WTC11 (cell line): ENCODE measurements around the gene SSB. TPM values are rescaled to one million over a fixed set of nuclear protein-coding genes. Genes with fewer than 3 reads are reported as not detected.

ENCODE experiments used
- ATAC-seq: fragments of 200-7000 bp; cut with Tn5 transposase; 2 replicates; pipeline ENCODE4 v1.10.0; 2021; ENCODE audit warnings: mild to moderate bottlenecking, moderate library complexity
- CTCF ChIA-PET: fragments of 300-600 bp; sonication (Branson Sonifier 250); formaldehyde crosslinking; loops from one replicate; lab custom pipeline; 2021; ENCODE audit warnings: antibody characterized with exemption; lab: Charles Lee
- POLR2A ChIA-PET: fragments of 350-600 bp; sonication (Branson Sonifier 250); formaldehyde crosslinking; loops from one replicate; lab custom pipeline; 2021; ENCODE audit warnings: antibody characterized with exemption; lab: Charles Lee
- DNase-seq: peaks from one replicate; pipeline ENCODE4 v3.0.0; 2021; ENCODE audit warnings: low spot score
- H3K27ac Mint-ChIP-seq: 2 replicates; pipeline ENCODE4 v1.8.0; 2021; ENCODE audit warnings: mixed read lengths
- H3K27me3 Mint-ChIP-seq: 2 replicates; pipeline ENCODE4 v1.8.0; 2021; ENCODE audit warnings: low read depth, mild to moderate bottlenecking, moderate library complexity, mixed read lengths
- H3K36me3 Mint-ChIP-seq: 2 replicates; pipeline ENCODE4 v1.8.0; 2021; ENCODE audit warnings: mixed read lengths
- H3K4me1 Mint-ChIP-seq: 2 replicates; pipeline ENCODE4 v1.8.0; 2022; ENCODE audit warnings: mixed read lengths
- H3K4me3 Mint-ChIP-seq: 2 replicates; pipeline ENCODE4 v1.8.0; 2021; ENCODE audit warnings: mild to moderate bottlenecking, moderate library complexity, mixed read lengths
- H3K9me3 Mint-ChIP-seq: 2 replicates; pipeline ENCODE4 v1.8.0; 2021; ENCODE audit warnings: mixed read lengths
- ARID4B ChIP-seq: sonication (generic); formaldehyde crosslinking; IDR thresholded peaks from 2 replicates; pipeline ENCODE4 v1.8.0; 2023; ENCODE audit warnings: missing genetic modification reagents, mild to moderate bottlenecking, borderline replicate concordance
- CREM ChIP-seq: sonication (generic); formaldehyde crosslinking; IDR thresholded peaks from 2 replicates; pipeline ENCODE4 v1.8.1; 2022; ENCODE audit warnings: mild to moderate bottlenecking, missing genetic modification reagents, moderate library complexity
- CTCF ChIP-seq: fragments of 200-600 bp; IDR thresholded peaks from 2 replicates; pipeline ENCODE4 v1.8.0; 2022; ENCODE audit warnings: antibody characterized with exemption
- ELF4 ChIP-seq: sonication (generic); formaldehyde crosslinking; IDR thresholded peaks from 2 replicates; pipeline ENCODE4 v1.8.1; 2022; ENCODE audit warnings: low read depth, mild to moderate bottlenecking, moderate library complexity, missing genetic modification reagents
- EMX1 ChIP-seq: fragments of 250-450 bp; sonication (Bioruptor Pico); IDR thresholded peaks from 2 replicates; pipeline ENCODE4 v1.8.0; 2021; ENCODE audit warnings: mild to moderate bottlenecking
- ESRRA ChIP-seq: sonication (generic); formaldehyde crosslinking; IDR thresholded peaks from 2 replicates; pipeline ENCODE4 v1.8.1; 2022; ENCODE audit warnings: mild to moderate bottlenecking, missing genetic modification reagents, borderline replicate concordance
- FOXJ3 ChIP-seq: sonication (generic); formaldehyde crosslinking; IDR thresholded peaks from 2 replicates; pipeline ENCODE4 v1.9.0; 2021; ENCODE audit warnings: missing genetic modification reagents, mild to moderate bottlenecking, borderline replicate concordance
- FOXP1 ChIP-seq: sonication (generic); formaldehyde crosslinking; IDR thresholded peaks from 2 replicates; pipeline ENCODE4 v1.8.0; 2022; ENCODE audit warnings: missing genetic modification reagents, mild to moderate bottlenecking, moderate library complexity, borderline replicate concordance
- FOXP4 ChIP-seq: sonication (generic); formaldehyde crosslinking; IDR thresholded peaks from 2 replicates; pipeline ENCODE4 v1.8.0; 2022; ENCODE audit warnings: mild to moderate bottlenecking, missing genetic modification reagents
- GTF2I ChIP-seq: fragments of 250-450 bp; sonication (Bioruptor Pico); conservative IDR thresholded peaks from 2 replicates; pipeline ENCODE4 v1.4.0; 2021; ENCODE audit warnings: mild to moderate bottlenecking
- NR3C1 ChIP-seq: sonication (generic); formaldehyde crosslinking; conservative IDR thresholded peaks from 2 replicates; pipeline ENCODE4 v1.8.1; 2023; ENCODE audit warnings: low read depth, mild to moderate bottlenecking, missing genetic modification reagents
- SMAD3 ChIP-seq: sonication (generic); formaldehyde crosslinking; IDR thresholded peaks from 2 replicates; pipeline ENCODE4 v1.8.0; 2022; ENCODE audit warnings: missing genetic modification reagents, mild to moderate bottlenecking, borderline replicate concordance
- ZNF425 ChIP-seq: fragments of 250-450 bp; sonication (Bioruptor Pico); conservative IDR thresholded peaks from 2 replicates; pipeline ENCODE4 v1.9.0; 2021; ENCODE audit warnings: mild to moderate bottlenecking
- total RNA-seq: library from RNA; stranded (reverse); gene quantifications from 3 replicates; pipeline ENCODE4 v1.2.3, GENCODE V29; 2021
- TF ChIP-seq, protein P1 (sequence below): sonication (generic); formaldehyde crosslinking; IDR thresholded peaks from 2 replicates; pipeline ENCODE4 v1.8.1; 2023; ENCODE audit warnings: mild to moderate bottlenecking, missing genetic modification reagents
- TF ChIP-seq, protein P2 (sequence below): sonication (generic); formaldehyde crosslinking; IDR thresholded peaks from 2 replicates; pipeline ENCODE4 v1.8.0; 2023; ENCODE audit warnings: mild to moderate bottlenecking, missing genetic modification reagents
- TF ChIP-seq, protein P3 (sequence below): sonication (generic); formaldehyde crosslinking; IDR thresholded peaks from 2 replicates; pipeline ENCODE4 v1.8.1; 2023; ENCODE audit warnings: mild to moderate bottlenecking, missing genetic modification reagents, moderate library complexity
- TF ChIP-seq, protein P4 (sequence below): sonication (generic); formaldehyde crosslinking; IDR thresholded peaks from 2 replicates; pipeline ENCODE4 v1.8.0; 2022; ENCODE audit warnings: mild to moderate bottlenecking, missing genetic modification reagents

SSB gene
- total RNA-seq, 1 experiment from 2014 or later, result 235 TPM

GRCh38 chr2:169761970-169762292 lies 36.7 kb upstream of the SSB start:
- TF ChIP-seq FOXJ3 (CRISPR knock-in tag), result no peak
- no peak for TF ChIP-seq GTF2I (CRISPR knock-in tag)
- TF ChIP-seq SMAD3 (CRISPR knock-in tag), result no peak
- TF ChIP-seq ZNF425 (CRISPR knock-in tag), result no peak
- TF ChIP-seq FOXP4 (CRISPR knock-in tag), result no peak
- no peak for TF ChIP-seq FOXP1 (CRISPR knock-in tag)
- TF ChIP-seq CTCF, result no peak
- TF ChIP-seq ELF4, result no peak
- TF ChIP-seq, protein P1, sequence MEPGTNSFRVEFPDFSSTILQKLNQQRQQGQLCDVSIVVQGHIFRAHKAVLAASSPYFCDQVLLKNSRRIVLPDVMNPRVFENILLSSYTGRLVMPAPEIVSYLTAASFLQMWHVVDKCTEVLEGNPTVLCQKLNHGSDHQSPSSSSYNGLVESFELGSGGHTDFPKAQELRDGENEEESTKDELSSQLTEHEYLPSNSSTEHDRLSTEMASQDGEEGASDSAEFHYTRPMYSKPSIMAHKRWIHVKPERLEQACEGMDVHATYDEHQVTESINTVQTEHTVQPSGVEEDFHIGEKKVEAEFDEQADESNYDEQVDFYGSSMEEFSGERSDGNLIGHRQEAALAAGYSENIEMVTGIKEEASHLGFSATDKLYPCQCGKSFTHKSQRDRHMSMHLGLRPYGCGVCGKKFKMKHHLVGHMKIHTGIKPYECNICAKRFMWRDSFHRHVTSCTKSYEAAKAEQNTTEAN (CRISPR knock-in tag), result no peak
- TF ChIP-seq CREM (CRISPR knock-in tag), result no peak
- TF ChIP-seq, protein P2, sequence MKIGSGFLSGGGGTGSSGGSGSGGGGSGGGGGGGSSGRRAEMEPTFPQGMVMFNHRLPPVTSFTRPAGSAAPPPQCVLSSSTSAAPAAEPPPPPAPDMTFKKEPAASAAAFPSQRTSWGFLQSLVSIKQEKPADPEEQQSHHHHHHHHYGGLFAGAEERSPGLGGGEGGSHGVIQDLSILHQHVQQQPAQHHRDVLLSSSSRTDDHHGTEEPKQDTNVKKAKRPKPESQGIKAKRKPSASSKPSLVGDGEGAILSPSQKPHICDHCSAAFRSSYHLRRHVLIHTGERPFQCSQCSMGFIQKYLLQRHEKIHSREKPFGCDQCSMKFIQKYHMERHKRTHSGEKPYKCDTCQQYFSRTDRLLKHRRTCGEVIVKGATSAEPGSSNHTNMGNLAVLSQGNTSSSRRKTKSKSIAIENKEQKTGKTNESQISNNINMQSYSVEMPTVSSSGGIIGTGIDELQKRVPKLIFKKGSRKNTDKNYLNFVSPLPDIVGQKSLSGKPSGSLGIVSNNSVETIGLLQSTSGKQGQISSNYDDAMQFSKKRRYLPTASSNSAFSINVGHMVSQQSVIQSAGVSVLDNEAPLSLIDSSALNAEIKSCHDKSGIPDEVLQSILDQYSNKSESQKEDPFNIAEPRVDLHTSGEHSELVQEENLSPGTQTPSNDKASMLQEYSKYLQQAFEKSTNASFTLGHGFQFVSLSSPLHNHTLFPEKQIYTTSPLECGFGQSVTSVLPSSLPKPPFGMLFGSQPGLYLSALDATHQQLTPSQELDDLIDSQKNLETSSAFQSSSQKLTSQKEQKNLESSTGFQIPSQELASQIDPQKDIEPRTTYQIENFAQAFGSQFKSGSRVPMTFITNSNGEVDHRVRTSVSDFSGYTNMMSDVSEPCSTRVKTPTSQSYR, result no peak
- TF ChIP-seq EMX1 (CRISPR knock-in tag), result no peak
- TF ChIP-seq, protein P3, sequence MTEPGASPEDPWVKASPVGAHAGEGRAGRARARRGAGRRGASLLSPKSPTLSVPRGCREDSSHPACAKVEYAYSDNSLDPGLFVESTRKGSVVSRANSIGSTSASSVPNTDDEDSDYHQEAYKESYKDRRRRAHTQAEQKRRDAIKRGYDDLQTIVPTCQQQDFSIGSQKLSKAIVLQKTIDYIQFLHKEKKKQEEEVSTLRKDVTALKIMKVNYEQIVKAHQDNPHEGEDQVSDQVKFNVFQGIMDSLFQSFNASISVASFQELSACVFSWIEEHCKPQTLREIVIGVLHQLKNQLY (CRISPR knock-in tag), result no peak
- TF ChIP-seq ARID4B (CRISPR knock-in tag), result no peak
- TF ChIP-seq ESRRA (CRISPR knock-in tag), result no peak
- TF ChIP-seq, protein P4, sequence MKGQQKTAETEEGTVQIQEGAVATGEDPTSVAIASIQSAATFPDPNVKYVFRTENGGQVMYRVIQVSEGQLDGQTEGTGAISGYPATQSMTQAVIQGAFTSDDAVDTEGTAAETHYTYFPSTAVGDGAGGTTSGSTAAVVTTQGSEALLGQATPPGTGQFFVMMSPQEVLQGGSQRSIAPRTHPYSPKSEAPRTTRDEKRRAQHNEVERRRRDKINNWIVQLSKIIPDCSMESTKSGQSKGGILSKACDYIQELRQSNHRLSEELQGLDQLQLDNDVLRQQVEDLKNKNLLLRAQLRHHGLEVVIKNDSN (CRISPR knock-in tag), result no peak
- no peak for TF ChIP-seq NR3C1 (CRISPR knock-in tag)
- Mint-ChIP-seq H3K9me3 (peaks cover 21% of the 10 kb centered on the region), H3K36me3 (peaks cover 14% of the 10 kb centered on the region), H3K27me3 (no peaks in the 10 kb centered on the region), H3K27ac (no peak overlapping the region), H3K4me3 (no peak overlapping the region), H3K4me1 (0 out of 2 replicates have a peak, but pooled peaks cover 5% of the 10 kb centered on the region)
- no peak for ATAC-seq
- ChIA-PET POLR2A (no interaction called here), CTCF (no interaction called here)
- no peak for DNase-seq
